Parathyroid adenoma (tissue), 2 donors: ENCODE measurements around the gene CIDEC.

Experiments used
- H2AFZ ChIP-seq: fragments of 300-600 bp; sonication (generic); one replicate; pipeline ENCODE4 v1.7.0; 2017; ENCODE audit warnings: antibody characterized with exemption, mild to moderate bottlenecking
- H3K27ac ChIP-seq: fragments of 300-600 bp; sonication (generic); one replicate; pipeline ENCODE4 v1.7.0; 2017
- H3K27me3 ChIP-seq: fragments of 300-600 bp; sonication (generic); one replicate; pipeline ENCODE4 v1.7.0; 2017; ENCODE audit warnings: low read length; ENCODE audit not compliant: control insufficient read depth, insufficient read depth
- H3K36me3 ChIP-seq: fragments of 300-600 bp; sonication (generic); one replicate; pipeline ENCODE4 v1.7.0; 2017; ENCODE audit warnings: low read length; ENCODE audit not compliant: control insufficient read depth, insufficient read depth
- H3K4me1 ChIP-seq: fragments of 300-600 bp; sonication (generic); one replicate; pipeline ENCODE4 v1.7.0; 2017; ENCODE audit warnings: control low read depth
- H3K4me2 ChIP-seq: fragments of 300-600 bp; sonication (generic); one replicate; pipeline ENCODE4 v1.7.0; 2017; ENCODE audit warnings: low read length
- H3K4me3 ChIP-seq: fragments of 300-600 bp; sonication (generic); one replicate; pipeline ENCODE4 v1.7.0; 2017; ENCODE audit warnings: low read depth, low read length
- H3K79me2 ChIP-seq: fragments of 300-600 bp; sonication (generic); one replicate; pipeline ENCODE4 v1.7.0; 2017; ENCODE audit warnings: control low read depth
- H3K9ac ChIP-seq: fragments of 300-600 bp; sonication (generic); one replicate; pipeline ENCODE4 v1.7.0; 2017; ENCODE audit warnings: mild to moderate bottlenecking
- H3K9me3 ChIP-seq: fragments of 300-600 bp; sonication (generic); one replicate; pipeline ENCODE4 v1.7.0; 2017; ENCODE audit warnings: low read length; ENCODE audit not compliant: control insufficient read depth
- CTCF ChIP-seq: fragments of 300-600 bp; sonication (generic); IDR thresholded peaks from one replicate; pipeline ENCODE4 v1.7.0; 2017; ENCODE audit warnings: antibody characterized with exemption, mild to moderate bottlenecking
- donor health status: primary hyperparathyroidism.

CIDEC gene

GRCh38 chr3:9890249-9891071 lies 10.4 kb upstream of the CIDEC start, which contains the start of gene JAGN1:
Gene JAGN1, plus strand, starts transcription at chr3:9890610. Its CDS starts 113 bp downstream, at chr3:9890723.
- peak within 1 kb of the TSS; percentile 94 for H3K4me3 ChIP-seq
- H3K27ac ChIP-seq, result peak within 1 kb of the TSS; percentile 82
- no peaks in the 10 kb centered on the region for H3K36me3 ChIP-seq
- H3K79me2 ChIP-seq, result peaks cover 3% of the 10 kb centered on the region
- peaks cover 3% of the 10 kb centered on the region for H3K4me1 ChIP-seq
- H3K9ac ChIP-seq, result peak within 1 kb of the TSS; percentile 56
- no peak for TF ChIP-seq CTCF
- no peaks in the 10 kb centered on the region for H3K9me3 ChIP-seq
- peak within 1 kb of the TSS; percentile 80 for H2AFZ ChIP-seq
- H3K27me3 ChIP-seq, result no peaks in the 10 kb centered on the region
- peak within 1 kb of the TSS; percentile 66 for H3K4me2 ChIP-seq

- Histone ChIP-seq H3K9ac (no peak overlapping the region), H2AFZ (no peak overlapping the region), H3K9me3 (no peaks in the 10 kb centered on the region), H3K4me2 (no peak overlapping the region), H3K27ac (no peak overlapping the region), H3K36me3 (no peaks in the 10 kb centered on the region), H3K4me3 (no peak overlapping the region), H3K79me2 (peaks cover 3% of the 10 kb centered on the region), H3K4me1 (peaks cover 3% of the 10 kb centered on the region), H3K27me3 (no peaks in the 10 kb centered on the region)
- TF ChIP-seq CTCF, result no peak
Observed at GRCh38 chr3:9889405-9889804, 9.4 kb upstream of the CIDEC start.

GRCh38 chr3:9888540-9888939 lies 8.5 kb upstream of the CIDEC start:
- Histone ChIP-seq H3K4me1 (peaks cover 3% of the 10 kb centered on the region), H3K27ac (no peak overlapping the region), H2AFZ (no peak overlapping the region), H3K36me3 (no peaks in the 10 kb centered on the region), H3K27me3 (no peaks in the 10 kb centered on the region), H3K9me3 (no peaks in the 10 kb centered on the region), H3K9ac (no peak overlapping the region), H3K79me2 (peaks cover 3% of the 10 kb centered on the region), H3K4me2 (no peak overlapping the region), H3K4me3 (no peak overlapping the region)
- no peak for TF ChIP-seq CTCF

GRCh38 chr3:9887480-9887879 lies 7.4 kb upstream of the CIDEC start:
- H3K4me2 ChIP-seq, result no peak overlapping the region
- H3K9me3 ChIP-seq, result no peaks in the 10 kb centered on the region
- peaks cover 3% of the 10 kb centered on the region for H3K4me1 ChIP-seq
- H3K4me3 ChIP-seq, result no peak overlapping the region
- H2AFZ ChIP-seq, result no peak overlapping the region
- peaks cover 3% of the 10 kb centered on the region for H3K79me2 ChIP-seq
- H3K36me3 ChIP-seq, result no peaks in the 10 kb centered on the region
- no peak overlapping the region for H3K27ac ChIP-seq
- no peaks in the 10 kb centered on the region for H3K27me3 ChIP-seq
- H3K9ac ChIP-seq, result no peak overlapping the region
- no peak for TF ChIP-seq CTCF

- no peak overlapping the region for H3K4me2 ChIP-seq
- peaks cover 3% of the 10 kb centered on the region for H3K79me2 ChIP-seq
- H3K4me3 ChIP-seq, result no peak overlapping the region
- peaks cover 3% of the 10 kb centered on the region for H3K4me1 ChIP-seq
- H3K27me3 ChIP-seq, result no peaks in the 10 kb centered on the region
- no peaks in the 10 kb centered on the region for H3K36me3 ChIP-seq
- H3K9me3 ChIP-seq, result no peaks in the 10 kb centered on the region
- H3K27ac ChIP-seq, result no peak overlapping the region
- no peak for TF ChIP-seq CTCF
- H3K9ac ChIP-seq, result no peak overlapping the region
- no peak overlapping the region for H2AFZ ChIP-seq
Observed at GRCh38 chr3:9886328-9886727, 6.3 kb upstream of the CIDEC start.
